ENCODE data around the gene DENND4B.

The DENND4B gene

DNA sequence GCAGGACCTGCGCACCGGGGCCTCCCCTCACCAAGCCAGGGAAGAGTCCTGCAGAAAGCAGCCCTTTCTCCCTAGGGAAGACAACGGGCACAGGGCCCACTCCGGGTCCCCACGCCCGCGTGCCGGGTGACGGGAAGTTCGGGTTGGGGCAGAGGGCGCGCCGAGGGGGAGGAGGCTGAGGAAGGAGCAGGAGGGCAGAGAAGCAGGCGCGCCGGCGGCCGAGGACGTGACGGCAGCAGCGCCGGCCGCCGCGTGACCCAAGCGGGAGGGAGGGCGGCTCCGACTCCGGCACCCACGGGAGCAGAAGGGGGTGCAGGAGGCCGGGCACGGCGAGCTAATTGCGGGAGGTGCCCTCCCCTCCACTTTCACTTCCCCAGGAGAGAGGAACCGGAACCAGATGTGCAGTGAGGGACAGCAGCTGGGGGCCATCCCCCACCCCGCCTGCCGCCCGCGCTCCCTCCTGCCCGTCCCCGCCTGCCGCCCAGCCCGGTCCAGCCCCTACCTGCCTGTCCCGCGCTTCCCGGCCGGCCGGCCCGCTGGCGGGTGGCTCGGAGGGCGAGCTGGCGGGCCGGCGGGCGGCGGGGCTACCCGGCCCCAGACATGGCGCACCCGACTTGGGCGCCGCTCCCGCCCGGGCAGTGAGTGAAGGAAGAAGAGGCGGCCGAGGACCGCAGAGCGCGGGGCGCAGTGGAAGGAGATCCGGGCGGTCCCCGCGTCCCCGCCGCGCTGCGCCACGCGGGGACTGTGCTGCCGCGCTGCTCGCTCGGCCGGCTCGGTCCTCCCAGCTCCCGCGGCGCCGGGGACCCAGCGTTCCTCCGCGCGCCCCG is 510 bp downstream of the DENND4B start:
- peak; percentile 42 for DNase-seq (ENCODE audit: low read depth)

DNA sequence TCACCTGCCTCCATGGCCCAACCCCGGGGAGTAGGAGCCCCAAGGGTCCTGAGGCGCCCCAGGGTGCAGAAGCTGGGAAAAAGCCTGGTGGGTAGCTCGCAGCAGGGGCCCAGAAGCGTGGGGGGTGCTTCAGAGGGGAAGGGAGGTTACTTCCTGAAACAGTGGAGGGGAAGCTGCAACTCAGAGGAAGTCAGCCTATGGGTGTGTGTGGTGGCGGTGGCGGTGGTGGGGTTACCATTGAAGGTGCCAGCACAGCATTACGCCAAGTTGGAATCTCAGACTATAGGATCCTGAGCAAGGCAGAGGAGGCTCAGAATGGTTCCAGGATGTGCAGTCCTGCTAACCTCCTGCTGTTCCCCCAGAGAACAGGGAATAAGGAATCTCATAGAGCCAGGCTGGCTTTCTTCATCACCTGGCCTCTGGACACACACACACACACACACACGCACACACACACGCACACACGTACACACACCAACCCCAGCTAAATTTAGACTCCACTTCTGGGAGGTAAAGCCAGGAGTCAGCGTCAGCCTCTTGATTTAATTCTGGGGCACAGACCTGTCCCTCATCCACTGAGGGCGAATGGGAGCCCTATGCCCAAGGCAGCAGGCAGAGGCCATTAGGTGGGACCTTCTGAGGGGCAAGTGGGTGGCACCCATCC is 1.3 kb downstream of the DENND4B start:
- no peak for DNase-seq (ENCODE audit: low read depth)

DNA sequence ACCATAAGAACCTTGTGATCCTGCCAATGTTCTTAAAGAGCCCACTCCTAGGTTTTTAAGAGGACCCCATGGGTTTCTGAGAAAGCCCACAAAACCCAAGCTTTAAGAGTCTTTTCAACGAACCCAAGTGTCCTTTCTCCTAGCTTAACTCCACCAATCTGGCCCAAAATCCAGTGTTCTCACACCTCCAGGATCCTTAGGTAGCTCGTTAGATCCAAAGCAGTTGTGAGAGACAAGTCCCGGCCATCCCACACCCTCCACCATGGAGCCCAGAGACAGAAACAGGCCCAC is 1.7 kb downstream of the DENND4B start:
- no peak for DNase-seq (ENCODE audit: low read depth)

DNA sequence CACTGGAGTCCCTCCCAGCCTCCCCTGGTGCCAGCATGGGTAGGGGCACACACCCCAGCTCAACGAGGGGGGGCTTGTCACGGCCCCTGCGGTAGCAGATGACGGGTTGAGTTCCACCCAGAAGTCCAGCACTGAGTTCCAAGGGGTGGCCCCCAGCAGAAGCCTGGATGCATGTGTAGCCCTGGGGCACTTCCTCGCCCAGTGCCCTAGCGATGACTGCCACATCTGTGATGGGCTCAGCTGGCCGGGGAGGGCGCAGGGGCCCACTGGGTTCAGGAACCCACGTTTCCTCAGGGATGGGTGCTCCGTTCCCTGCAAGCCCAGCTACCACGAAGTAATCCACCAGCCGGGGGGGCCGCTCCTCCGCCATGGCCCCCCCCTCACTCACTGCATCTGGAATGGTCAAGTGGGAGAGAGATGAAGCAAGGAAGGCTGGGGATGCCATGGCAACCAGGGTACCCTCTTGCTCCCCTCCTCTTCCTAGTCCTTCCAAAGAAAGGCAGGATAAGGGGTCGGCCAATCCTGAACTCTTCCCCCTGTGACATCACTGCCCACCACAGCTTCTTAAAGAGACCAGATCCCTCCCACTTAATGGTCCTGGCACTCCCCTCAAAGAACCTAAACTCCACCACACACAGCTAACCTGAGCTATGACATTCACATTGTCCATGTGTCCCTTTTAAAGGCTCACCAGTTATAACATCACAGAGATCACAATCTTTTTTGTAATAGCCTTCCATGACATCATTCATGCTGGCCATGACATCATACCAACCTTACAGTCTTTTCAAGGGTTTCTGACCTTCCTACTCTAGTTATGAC is 2.3 kb downstream of the DENND4B start:
- no peak for DNase-seq (ENCODE audit: low read depth)

DNA sequence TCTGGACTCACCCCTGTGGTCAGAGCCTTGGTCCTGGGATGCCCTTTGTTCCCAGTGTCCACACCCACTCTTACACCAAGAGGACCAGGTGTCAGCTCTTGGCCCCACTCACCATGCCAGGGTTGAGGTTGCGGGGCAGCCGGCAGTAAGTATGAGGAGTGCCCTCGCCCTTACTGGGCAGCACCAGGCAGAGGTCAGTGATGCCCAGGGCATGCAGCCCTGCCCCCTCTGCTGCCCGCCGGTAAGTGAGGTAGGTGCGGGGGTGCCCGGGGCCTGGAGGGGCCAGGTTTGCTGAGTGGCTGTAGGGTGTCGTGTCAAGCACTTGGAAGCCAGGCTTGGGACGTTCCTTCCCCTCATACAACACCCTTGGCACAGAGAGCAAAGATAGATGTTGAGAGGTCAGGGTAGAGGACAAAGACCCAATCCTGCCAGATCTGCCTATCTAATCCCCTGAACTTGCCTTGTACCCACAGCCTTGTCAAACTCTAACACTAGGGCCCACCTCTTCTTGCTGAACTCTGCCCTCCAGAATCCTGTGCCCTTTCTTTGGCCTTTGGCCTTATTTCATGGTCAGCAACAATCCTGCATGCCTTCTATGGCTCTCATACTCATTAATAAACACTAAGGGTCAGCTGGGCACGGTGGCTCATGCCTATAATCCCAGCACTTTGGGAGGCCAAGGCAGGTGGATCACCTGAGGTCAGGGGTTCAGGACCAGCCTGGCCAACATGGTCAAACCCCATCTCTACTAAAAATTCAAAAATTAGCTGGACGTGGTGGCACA is 3.6 kb downstream of the DENND4B start:
- DNase-seq (ENCODE audit: low read depth), result no peak

DNA sequence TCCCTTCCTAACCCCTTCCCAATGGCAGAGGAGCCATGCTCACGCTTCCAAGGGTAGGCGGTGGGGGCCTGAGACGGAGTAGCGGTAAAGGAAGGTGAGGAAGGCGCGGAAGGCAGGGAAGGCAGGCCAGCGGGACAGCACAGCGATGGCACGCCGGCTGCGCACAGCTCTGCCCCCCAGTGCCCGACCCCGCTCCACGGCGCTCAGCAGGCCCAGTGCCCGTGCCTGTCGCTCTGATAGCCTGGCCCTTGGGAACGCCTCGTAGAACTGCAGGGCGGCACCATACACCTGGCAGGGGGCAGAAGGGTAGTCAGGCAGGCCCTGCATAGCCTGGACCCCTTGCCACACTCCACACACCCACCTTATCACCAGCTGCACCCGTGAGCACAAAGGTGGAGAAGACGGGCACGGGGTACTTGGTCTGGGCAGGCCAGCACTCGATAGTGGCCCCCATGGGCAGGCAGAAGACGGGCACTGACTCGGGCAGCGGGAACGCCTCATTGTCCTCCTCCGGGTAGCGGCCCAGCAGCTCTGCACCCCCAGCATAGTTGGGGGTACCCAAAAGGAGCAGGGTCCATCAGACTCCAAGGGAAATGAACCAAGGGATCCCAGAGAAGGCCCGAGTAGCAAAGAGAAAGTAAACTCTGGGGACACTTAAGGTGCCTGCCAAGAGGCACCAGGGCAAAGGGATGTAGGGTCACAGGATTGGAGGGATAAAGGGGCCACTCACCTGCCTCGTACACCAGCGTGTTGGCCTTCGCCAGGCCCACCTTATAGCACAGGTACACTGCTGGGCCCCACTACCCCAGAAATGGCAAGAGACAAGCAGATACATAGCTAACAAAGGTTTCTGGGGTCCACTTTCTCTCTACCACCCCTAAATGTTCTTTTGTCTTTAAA is 4.4 kb downstream of the DENND4B start:
- DNase-seq (ENCODE audit: low read depth), result no peak

DNA sequence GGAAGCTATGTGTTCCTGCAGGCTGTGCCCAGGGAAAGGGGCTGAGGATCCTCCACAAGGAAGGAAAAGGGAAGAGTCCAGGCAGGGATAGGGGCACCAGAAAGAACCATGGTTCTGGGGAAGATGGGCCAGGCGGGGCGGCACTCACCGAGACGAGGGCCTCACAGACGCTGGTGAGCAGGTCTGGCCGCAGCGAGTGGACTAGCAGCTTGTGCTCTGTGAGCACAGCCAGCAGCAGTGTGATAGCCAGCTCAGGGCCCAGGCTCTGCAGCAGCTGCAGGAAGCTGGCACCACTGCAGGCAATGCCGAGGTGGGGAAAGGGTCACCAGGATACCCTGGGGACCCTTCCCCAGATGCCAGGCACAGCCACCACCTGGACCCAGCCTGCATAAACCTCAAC is 5.8 kb downstream of the DENND4B start:
- no peak for DNase-seq (ENCODE audit: low read depth)

DNA sequence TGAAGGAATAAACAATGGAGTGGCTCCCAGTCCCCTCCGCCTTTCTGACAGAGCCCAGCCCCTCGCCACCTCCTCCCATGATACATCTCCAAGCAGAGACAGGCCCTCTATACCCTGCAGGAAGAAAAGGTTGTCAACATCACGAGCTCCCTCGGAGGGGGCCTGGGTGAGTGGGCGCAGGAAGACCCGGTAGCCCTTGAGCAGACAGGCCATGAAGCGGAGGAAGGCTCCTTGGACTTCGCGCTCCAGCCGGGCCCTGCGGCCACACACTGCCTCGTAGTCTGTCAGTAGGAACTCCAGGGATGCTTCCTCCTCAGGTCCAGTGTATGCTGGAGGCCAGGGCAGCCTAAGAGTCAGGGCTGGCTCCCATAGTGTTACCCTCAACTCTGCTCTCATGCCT is 7.0 kb downstream of the DENND4B start:
- DNase-seq (ENCODE audit: low read depth), result no peak

DNA sequence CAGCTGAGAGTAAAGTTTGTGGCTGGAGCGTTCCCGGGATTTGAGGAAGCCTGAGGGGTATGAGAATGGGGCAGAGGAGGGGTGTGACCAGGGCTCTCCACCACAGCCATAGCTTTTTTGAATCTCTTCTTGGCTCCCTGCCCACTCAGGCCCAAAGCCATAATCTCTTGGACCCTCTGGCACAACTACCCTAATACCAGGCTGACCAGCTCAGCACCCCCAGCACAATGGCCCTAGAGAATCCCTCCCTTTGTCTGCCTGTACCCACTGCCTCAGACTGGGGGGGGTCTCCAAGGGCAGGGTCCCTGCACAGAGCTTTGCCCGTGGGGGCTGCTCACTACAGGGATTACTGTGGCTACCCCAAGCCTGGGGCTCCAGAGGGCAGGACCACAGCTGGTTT is 7.5 kb downstream of the DENND4B start:
- no peak for DNase-seq (ENCODE audit: low read depth)

DNA sequence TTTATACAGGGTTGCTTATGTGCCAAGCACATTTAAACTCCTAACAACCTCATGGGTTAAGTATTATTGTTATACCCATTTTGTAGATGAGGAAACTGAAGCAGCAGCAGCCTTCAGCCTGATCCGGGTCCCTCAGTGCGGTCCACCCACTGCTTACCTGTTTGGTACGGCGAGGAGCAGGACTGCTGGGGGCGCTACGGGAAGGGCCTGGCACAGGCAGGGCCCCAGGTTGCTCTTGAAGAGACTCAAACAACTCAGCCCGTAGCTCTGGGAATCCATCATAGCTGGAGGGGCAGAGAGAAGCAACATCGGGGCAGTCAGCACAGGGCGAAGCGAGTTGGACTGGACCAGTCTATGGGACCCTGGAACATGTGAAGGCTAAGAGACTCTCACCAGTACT is 9.2 kb downstream of the DENND4B start:
- no peak for DNase-seq (ENCODE audit: low read depth)

DNA sequence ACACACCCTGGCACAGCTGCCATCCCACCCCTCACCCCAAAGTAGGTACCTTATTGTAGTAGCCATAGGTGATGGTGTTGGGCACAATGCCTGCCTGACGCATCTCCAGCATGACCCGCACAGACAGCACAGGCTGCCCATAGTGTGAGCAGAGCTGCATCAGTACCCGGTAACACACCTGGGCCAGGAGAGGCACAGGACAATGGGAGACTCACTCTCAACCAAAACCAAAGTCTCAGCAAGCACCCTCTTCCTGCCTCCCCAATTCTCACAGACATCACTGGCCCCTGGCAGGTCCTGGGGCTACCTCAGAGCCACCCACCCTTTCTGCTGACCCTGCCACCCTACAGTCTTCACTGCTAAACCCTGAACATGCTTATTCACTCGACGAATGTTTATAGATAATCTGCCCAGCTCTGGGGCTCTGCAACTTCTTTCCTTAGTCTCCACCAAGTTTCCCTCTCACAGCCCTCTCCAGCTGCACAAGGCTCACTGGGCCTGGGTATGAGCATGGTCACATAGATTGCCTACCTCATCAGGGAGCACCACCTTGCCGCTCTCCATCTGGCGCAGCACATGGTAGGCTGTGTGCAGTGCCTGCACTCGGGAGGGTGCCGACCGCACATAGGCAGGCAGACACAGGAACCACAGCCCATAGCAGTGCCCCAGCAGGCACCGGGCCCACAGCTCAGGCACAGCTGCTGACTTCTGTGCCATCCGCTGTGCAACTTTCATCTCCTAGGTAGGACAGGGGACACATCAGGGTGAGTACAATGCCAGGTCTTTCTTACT is 10.3 kb downstream of the DENND4B start:
- DNase-seq (ENCODE audit: low read depth), result no peak

DNA sequence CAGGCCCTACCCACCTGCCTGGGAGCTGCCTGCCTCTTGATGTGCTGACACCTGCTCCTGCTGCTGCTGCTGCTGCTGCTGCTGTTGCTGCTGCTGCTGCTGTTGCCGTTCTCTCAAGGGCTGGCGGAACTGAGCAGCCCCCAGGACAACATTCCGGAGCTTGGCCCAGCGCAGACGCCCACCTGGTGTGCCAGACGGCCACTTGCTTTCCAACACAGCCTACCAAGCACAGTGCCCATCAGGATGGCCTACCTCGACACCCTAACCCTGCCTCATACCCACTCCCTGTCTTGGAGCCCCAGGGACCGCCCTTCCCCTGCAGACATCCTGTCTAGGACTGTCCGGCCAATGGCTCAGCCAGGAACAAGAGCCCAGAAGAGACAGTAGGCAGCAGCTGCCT is 11.8 kb downstream of the DENND4B start:
- no peak for DNase-seq (ENCODE audit: low read depth)

DNA sequence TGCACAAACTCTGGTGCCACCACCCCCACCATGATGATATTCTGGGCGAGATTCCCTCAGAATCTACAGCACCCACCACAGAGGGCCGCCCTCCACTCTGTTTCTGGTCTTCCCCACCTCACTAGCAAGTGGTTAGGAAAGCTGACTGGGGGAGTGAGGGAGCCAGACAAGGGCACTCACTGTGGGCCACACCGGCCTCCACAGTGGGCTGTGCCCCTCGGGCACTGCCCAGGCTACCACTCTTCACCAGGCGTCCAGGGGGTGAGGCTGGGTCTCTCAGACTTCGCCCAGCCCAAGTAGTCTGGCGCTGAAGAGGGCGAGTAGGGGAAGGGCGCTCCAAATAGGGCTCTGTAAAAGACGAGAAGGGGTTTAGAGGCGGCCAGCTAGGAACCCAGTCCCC is 12.6 kb downstream of the DENND4B start:
- no peak for DNase-seq (ENCODE audit: low read depth)

DNA sequence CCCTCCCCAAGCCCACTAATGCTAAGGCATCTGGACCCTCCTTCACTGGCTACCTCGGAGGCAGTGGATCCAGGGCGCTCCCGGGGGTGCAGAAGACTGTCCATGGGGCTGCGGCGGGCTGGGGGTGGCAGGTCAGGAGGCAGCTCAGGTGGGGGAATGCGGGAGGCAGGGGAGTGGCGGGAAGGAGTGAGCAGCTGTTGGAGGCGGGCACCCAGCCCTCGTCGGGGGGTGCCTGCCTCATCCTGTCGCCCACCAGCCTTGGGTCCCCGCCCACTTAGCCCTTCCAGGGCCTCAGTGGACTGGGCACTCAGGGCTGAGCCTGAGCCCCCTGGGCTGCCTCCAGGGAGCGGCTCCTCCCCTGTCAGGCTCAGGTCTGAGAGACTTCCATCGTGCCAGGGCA is 13.1 kb downstream of the DENND4B start:
- no peak for DNase-seq (ENCODE audit: low read depth)

DNA sequence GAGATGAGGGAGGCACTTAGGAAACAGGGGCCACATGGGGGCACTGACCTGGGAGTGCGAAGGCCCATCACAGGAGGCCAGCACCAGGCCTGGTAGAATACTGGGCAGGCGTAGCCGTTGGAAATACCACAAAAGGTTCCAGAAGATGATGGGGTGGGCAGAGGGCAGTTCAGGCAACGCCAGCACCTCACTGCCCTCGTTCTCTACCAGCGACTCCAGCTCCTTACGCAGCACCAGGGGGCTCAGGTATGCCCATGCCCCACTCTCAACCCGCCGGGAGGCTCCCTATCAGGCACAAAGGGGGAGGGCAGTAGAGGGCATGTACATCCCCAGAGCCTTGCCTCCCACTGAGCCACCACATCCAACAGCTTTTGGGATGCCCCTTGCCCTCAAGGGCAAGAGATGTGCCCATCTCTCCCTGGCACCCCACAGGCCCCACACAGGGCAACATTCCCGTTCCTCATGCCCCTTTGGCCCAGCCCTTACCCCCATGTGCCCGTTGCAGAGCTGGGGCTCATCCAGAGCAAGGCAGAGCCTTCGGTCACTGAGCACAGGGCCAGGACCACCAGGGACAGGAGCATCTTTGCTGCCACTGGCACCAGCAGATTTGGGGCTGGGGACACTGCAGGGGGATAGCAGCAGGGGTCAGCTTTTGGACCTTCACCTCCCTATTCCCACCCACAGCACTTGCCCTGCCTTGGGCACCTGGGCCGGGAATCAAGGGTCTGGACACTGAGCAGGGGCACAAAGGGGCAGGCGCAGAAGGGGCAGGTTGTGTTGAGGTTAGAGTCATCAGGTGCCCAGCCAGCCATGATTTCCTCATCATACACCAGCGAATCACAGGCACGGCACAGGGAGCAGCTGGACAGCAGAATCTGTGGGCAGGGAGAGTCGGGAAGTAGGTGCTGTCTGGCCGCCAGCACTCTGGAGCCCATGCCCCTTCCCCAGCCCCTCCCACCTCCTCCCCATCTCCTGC is 14.1 kb downstream of the DENND4B start:
- DNase-seq (ENCODE audit: low read depth), result no peak

DNA sequence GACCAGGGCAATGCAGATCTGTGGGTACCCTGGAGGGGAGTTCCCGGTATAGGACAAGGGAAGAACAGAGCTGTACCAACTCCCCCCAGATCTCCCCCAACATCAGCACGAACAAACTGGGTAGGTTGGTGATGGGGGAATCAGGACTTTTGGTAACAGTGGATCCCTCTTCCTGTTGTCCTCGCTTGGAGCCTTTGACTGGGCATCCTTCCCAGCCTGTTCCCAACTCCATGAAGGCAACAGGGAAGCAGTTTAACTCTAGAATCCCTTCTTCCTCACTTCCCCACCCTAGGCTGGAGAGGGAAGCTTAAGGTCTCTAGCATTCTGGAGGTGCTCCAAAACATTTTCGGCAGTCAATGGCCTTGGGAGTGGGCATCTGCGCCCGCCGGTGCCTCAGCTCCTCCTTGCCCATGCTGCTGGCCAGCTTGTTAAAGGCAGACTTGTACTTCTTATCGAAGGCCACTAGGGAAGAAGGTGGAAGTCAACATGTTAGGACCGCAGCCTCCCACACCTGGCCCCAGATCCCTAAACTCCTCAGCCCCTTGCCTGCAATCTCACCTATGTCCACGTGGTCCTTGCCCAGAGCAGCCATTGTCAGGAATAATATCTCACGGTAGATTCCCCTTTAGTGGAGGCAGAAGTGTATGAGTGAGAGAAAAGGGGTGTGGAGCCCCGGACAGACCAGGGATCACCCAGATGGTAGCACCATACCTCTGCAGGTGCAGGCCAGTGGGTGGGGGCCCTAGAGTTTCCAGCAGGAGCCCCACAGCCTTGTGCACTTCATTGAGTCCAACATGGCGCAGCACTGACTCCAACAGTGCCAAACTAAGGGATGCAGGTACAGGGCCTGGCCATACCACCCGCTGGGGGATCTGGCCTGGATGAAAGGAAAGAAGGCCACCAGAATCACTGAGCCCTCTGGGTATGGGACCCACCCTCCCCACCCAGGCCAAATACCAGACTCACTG is 16.3 kb downstream of the DENND4B start:
- DNase-seq (ENCODE audit: low read depth), result no peak

DNA sequence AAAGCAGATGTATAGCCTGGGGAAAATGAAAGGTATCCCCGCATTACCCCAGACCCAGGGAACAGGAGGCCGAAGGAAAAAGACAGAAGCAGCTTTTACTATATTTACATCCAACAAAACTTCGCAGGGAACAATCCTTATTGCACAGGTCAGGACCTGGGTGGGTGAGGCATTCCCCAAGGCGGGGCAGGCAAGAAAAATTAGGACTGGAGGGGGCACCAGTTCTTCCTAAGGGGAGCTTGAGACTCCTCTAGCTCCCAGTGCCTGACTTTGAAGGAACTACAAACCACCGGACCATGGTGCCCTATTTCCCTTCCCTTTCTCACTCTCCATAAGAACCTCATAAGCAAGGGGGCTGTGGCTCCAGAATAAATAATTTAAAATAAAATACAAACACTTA is 17.1 kb downstream of the DENND4B start:
- DNase-seq (ENCODE audit: low read depth), result no peak

DNA sequence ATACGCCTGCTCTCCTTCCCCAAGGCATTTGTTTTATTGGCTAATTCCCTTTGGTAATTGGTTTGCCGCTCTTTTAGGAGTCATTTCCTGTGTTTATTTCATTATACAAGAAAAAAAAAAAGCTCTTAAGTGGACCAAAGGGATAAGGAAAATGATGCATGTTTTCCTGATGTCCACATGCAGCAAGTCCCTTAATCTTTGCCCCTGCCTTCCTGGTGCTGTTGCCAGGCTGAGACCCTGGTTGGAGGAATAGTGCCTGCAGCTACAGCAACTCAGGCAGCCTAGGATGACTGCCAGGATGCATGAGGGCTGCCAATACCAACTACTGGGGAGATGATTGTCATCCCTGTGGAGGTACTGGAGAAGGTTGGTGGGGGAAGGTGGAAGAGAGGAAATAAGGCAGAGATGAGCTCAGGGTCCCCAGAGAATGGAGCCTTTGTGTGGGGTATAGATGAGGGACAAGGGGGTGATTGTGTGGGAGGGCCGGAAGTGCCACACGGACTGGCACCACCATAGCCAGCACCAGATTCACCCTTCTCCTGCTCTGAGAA is 17.7 kb downstream of the DENND4B start:
- no peak for DNase-seq (ENCODE audit: low read depth)
